ENCODE data around the gene GCN1.

GRCh38 chr12:120130011-120130410 is 64.5 kb downstream of the GCN1 start:
- TF ChIP-seq ZFP36 (IDR thresholded peaks at IDR 0.05; ENCODE audit: borderline replicate concordance, partially characterized antibody) (no peak), CHD2 (IDR thresholded peaks at IDR 0.05; ENCODE audit: low read length, partially characterized antibody) (no peak), NR3C1 (IDR thresholded peaks at IDR 0.05) (no peak), POLR2A (IDR thresholded peaks at IDR 0.05; ENCODE audit: low read length) (no peak), CEBPB (IDR thresholded peaks at IDR 0.05) (no peak), SREBF2 (IDR thresholded peaks at IDR 0.05) (no peak), REST (IDR thresholded peaks at IDR 0.05) (no peak), KDM1A (IDR thresholded peaks at IDR 0.05; ENCODE audit: low read depth) (no peak)
- TF ChIP-seq, protein P1, sequence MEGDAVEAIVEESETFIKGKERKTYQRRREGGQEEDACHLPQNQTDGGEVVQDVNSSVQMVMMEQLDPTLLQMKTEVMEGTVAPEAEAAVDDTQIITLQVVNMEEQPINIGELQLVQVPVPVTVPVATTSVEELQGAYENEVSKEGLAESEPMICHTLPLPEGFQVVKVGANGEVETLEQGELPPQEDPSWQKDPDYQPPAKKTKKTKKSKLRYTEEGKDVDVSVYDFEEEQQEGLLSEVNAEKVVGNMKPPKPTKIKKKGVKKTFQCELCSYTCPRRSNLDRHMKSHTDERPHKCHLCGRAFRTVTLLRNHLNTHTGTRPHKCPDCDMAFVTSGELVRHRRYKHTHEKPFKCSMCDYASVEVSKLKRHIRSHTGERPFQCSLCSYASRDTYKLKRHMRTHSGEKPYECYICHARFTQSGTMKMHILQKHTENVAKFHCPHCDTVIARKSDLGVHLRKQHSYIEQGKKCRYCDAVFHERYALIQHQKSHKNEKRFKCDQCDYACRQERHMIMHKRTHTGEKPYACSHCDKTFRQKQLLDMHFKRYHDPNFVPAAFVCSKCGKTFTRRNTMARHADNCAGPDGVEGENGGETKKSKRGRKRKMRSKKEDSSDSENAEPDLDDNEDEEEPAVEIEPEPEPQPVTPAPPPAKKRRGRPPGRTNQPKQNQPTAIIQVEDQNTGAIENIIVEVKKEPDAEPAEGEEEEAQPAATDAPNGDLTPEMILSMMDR (IDR thresholded peaks at IDR 0.05): no peak
